ENCODE measurements around the gene RBMS3.

Gene RBMS3

GRCh38 chr3:29720665-29721064 is 439.8 kb downstream of the RBMS3 start:
- DNase-seq (ENCODE audit: low read depth, low spot score): no peak

GRCh38 chr3:29721789-29722188 is 440.9 kb downstream of the RBMS3 start:
- DNase-seq (ENCODE audit: low read depth, low spot score): no peak

GRCh38 chr3:29731050-29731449 is 450.2 kb downstream of the RBMS3 start:
- no peak for DNase-seq (ENCODE audit: low read depth, low spot score)

- DNase-seq (ENCODE audit: low read depth, low spot score): no peak
These were observed 460.4 kb downstream of the RBMS3 start for GRCh38 chr3:29741231-29741630.

- DNase-seq (ENCODE audit: low read depth, low spot score): no peak
These were observed 464.5 kb downstream of the RBMS3 start for GRCh38 chr3:29745232-29745870.

- DNase-seq (ENCODE audit: low read depth, low spot score): no peak
These were observed 465.4 kb downstream of the RBMS3 start for GRCh38 chr3:29746163-29746760.

- no peak for DNase-seq (ENCODE audit: low read depth, low spot score)
These were observed 467.1 kb downstream of the RBMS3 start for GRCh38 chr3:29747991-29748390.

- DNase-seq (ENCODE audit: low read depth, low spot score): no peak
These were observed 470.9 kb downstream of the RBMS3 start for GRCh38 chr3:29751647-29752314.

GRCh38 chr3:29754346-29754745 is 473.5 kb downstream of the RBMS3 start:
- no peak for DNase-seq (ENCODE audit: low read depth, low spot score)

GRCh38 chr3:29755416-29755815 is 474.5 kb downstream of the RBMS3 start:
- DNase-seq (ENCODE audit: low read depth, low spot score): no peak

GRCh38 chr3:29757054-29757777 is 476.3 kb downstream of the RBMS3 start:
- no peak for DNase-seq (ENCODE audit: low read depth, low spot score)

- DNase-seq (ENCODE audit: low read depth, low spot score): no peak
These were observed 477.2 kb downstream of the RBMS3 start for GRCh38 chr3:29758108-29758433.

- no peak for DNase-seq (ENCODE audit: low read depth, low spot score)
These were observed 477.8 kb downstream of the RBMS3 start for GRCh38 chr3:29758434-29759322.

GRCh38 chr3:29759411-29760225 is 478.7 kb downstream of the RBMS3 start:
- DNase-seq (ENCODE audit: low read depth, low spot score): no peak

GRCh38 chr3:29760226-29760685 is 479.4 kb downstream of the RBMS3 start:
- no peak for DNase-seq (ENCODE audit: low read depth, low spot score)

GRCh38 chr3:29761517-29761916 is 480.6 kb downstream of the RBMS3 start:
- no peak for DNase-seq (ENCODE audit: low read depth, low spot score)

GRCh38 chr3:29763115-29763514 is 482.2 kb downstream of the RBMS3 start:
- DNase-seq (ENCODE audit: low read depth, low spot score): no peak

- DNase-seq (ENCODE audit: low read depth, low spot score): no peak
These were observed 483.2 kb downstream of the RBMS3 start for GRCh38 chr3:29764041-29764440.

- DNase-seq (ENCODE audit: low read depth, low spot score): no peak
These were observed 483.9 kb downstream of the RBMS3 start for GRCh38 chr3:29764603-29765254.

GRCh38 chr3:29771602-29772001 is 490.7 kb downstream of the RBMS3 start:
- DNase-seq (ENCODE audit: low read depth, low spot score): no peak
